ENCODE results near the gene ACTG1. TPM values are rescaled to one million over a fixed set of nuclear protein-coding genes. Genes with fewer than 3 reads are reported as not detected.

The ACTG1 gene
- total RNA-seq, 1 donor from 2014 or later: 9,336 TPM

- no peak for DNase-seq (ENCODE audit: extremely low read depth, low read depth, low spot score)
These were observed 29.3 kb downstream of the ACTG1 start for GRCh38 chr17:81483085-81483861.

- no peak for DNase-seq (ENCODE audit: extremely low read depth, low read depth, low spot score)
These were observed 29.9 kb downstream of the ACTG1 start for GRCh38 chr17:81482673-81483072.

GRCh38 chr17:81481815-81482505 lies 30.6 kb downstream of the ACTG1 start:
- no peak for DNase-seq (ENCODE audit: extremely low read depth, low read depth, low spot score)

- DNase-seq (ENCODE audit: extremely low read depth, low read depth, low spot score): no peak
These were observed 31.4 kb downstream of the ACTG1 start for GRCh38 chr17:81481073-81481799.

GRCh38 chr17:81480140-81481072 lies 32.2 kb downstream of the ACTG1 start:
- DNase-seq (ENCODE audit: extremely low read depth, low read depth, low spot score): no peak

GRCh38 chr17:81479175-81480071 lies 33.2 kb downstream of the ACTG1 start:
- no peak for DNase-seq (ENCODE audit: extremely low read depth, low read depth, low spot score)

GRCh38 chr17:81478119-81478518 lies 34.5 kb downstream of the ACTG1 start:
- DNase-seq (ENCODE audit: extremely low read depth, low read depth, low spot score): no peak

GRCh38 chr17:81477173-81477572 lies 35.4 kb downstream of the ACTG1 start:
- no peak for DNase-seq (ENCODE audit: extremely low read depth, low read depth, low spot score)

- no peak for DNase-seq (ENCODE audit: extremely low read depth, low read depth, low spot score)
These were observed 36.0 kb downstream of the ACTG1 start for GRCh38 chr17:81476635-81477034.

- no peak for DNase-seq (ENCODE audit: extremely low read depth, low read depth, low spot score)
These were observed 36.5 kb downstream of the ACTG1 start for GRCh38 chr17:81476097-81476496.

GRCh38 chr17:81474958-81475357 lies 37.6 kb downstream of the ACTG1 start:
- DNase-seq (ENCODE audit: extremely low read depth, low read depth, low spot score): no peak

- DNase-seq (ENCODE audit: extremely low read depth, low read depth, low spot score): no peak
These were observed 39.6 kb downstream of the ACTG1 start for GRCh38 chr17:81473019-81473418.

GRCh38 chr17:81471818-81472456 lies 40.7 kb downstream of the ACTG1 start:
- no peak for DNase-seq (ENCODE audit: extremely low read depth, low read depth, low spot score)

- no peak for DNase-seq (ENCODE audit: extremely low read depth, low read depth, low spot score)
These were observed 41.4 kb downstream of the ACTG1 start for GRCh38 chr17:81470944-81471817.

GRCh38 chr17:81470270-81470943 lies 42.2 kb downstream of the ACTG1 start:
- DNase-seq (ENCODE audit: extremely low read depth, low read depth, low spot score): no peak

- DNase-seq (ENCODE audit: extremely low read depth, low read depth, low spot score): no peak
These were observed 43.3 kb downstream of the ACTG1 start for GRCh38 chr17:81469266-81469665.

- DNase-seq (ENCODE audit: extremely low read depth, low read depth, low spot score): no peak
These were observed 43.9 kb downstream of the ACTG1 start for GRCh38 chr17:81468770-81469121.

All from glomerular endothelial cell (primary cell).